Stimulated activated memory B cell treated with anti-CD40 and anti-IgM and Interleukin-4, amounts not matched to agents 10 μg/mL and 1 μg/mL and 100 μg/mL, for 72 hours (primary cell): ENCODE data around the gene DVL1.
"Not testable (repeated sequence)": the region's sequence is repeated elsewhere in the genome, so short reads cannot be mapped to it uniquely, and the experiment has no call there.

Experiments used
- ATAC-seq: fragments of 150-1000 bp; cut with Tn5 transposase; 2 replicates; pipeline ENCODE4 v1.10.0; 2021
- H3K27ac Mint-ChIP-seq: one replicate; pipeline ENCODE4 v1.8.0; 2022; ENCODE audit warnings: mild to moderate bottlenecking, mixed read lengths
- H3K27me3 Mint-ChIP-seq: one replicate; pipeline ENCODE4 v1.8.0; 2022; ENCODE audit warnings: mixed read lengths
- H3K36me3 Mint-ChIP-seq: one replicate; pipeline ENCODE4 v1.8.0; 2022; ENCODE audit warnings: mixed read lengths
- H3K4me1 Mint-ChIP-seq: one replicate; pipeline ENCODE4 v1.8.0; 2022; ENCODE audit warnings: mixed read lengths
- H3K4me3 Mint-ChIP-seq: one replicate; pipeline ENCODE4 v1.8.0; 2022; ENCODE audit warnings: mild to moderate bottlenecking, moderate library complexity, mixed read lengths
- H3K9me3 Mint-ChIP-seq: one replicate; pipeline ENCODE4 v1.8.0; 2022; ENCODE audit warnings: mixed read lengths

The DVL1 gene

DNA sequence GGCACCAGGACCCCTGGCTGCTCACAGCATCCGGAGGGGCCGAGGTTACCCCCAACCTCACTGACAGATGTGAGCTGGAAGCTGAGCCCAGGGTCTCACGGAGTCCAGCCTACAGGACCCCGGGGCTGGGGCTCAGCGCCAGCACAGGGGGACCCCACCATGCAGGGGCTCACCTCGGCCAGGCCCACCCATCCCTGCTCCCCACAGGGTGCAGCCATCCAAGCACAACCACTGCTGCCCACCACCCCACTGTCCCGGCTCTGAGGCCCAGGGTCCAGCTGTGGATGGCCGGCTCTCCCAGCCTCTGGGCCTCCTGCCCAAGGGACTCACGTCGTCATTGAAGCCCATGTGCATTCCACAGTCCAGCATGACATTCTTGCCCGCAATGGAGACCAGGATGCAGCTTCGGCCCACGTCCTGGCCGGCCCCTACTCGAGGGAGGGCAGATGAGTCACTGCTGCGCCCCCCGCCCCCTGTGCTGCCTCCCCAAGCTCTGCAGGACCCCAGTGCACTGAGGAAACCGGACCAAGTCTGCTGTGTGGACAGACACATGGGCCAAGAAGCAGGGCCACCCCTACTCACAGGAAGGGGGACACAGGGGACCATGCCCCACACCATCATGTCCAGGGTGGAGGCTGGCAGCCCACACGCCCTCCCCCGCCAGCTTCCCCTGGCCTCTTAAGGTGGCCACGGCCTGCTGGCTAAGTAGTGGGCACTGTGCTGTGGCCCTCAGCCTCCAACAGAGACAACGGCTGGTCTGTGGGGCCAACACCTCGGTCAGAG lies 28.4 kb downstream of the DVL1 start:
- H3K4me1 Mint-ChIP-seq: peaks cover 38% of the 10 kb centered on the region
- H3K4me3 Mint-ChIP-seq: no peak overlapping the region
- no peaks in the 10 kb centered on the region for H3K27me3 Mint-ChIP-seq
- H3K9me3 Mint-ChIP-seq: no peaks in the 10 kb centered on the region
- H3K36me3 Mint-ChIP-seq: peaks cover 20% of the 10 kb centered on the region
- no peak for ATAC-seq
- no peak overlapping the region for H3K27ac Mint-ChIP-seq

DNA sequence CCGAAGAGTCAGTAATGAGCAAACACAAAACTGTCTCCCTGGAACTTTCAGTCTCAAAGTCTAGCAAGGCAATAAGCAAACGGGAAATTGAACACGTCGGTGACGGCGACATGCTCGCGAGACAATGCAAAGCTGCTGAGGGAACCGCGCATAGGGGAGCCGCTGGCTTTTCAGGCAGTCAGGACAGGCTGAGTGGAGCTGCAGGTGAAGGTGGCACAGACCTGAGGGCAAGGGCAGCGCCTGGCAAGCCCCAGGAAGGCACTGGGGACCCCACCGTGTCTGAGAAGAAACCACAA lies 29.6 kb downstream of the DVL1 start:
- H3K36me3 Mint-ChIP-seq: peaks cover 26% of the 10 kb centered on the region
- H3K27ac Mint-ChIP-seq: no peak overlapping the region
- H3K27me3 Mint-ChIP-seq: no peaks in the 10 kb centered on the region
- H3K9me3 Mint-ChIP-seq: no peaks in the 10 kb centered on the region
- no peak overlapping the region for H3K4me3 Mint-ChIP-seq
- H3K4me1 Mint-ChIP-seq: peaks cover 31% of the 10 kb centered on the region
- no peak for ATAC-seq

DNA sequence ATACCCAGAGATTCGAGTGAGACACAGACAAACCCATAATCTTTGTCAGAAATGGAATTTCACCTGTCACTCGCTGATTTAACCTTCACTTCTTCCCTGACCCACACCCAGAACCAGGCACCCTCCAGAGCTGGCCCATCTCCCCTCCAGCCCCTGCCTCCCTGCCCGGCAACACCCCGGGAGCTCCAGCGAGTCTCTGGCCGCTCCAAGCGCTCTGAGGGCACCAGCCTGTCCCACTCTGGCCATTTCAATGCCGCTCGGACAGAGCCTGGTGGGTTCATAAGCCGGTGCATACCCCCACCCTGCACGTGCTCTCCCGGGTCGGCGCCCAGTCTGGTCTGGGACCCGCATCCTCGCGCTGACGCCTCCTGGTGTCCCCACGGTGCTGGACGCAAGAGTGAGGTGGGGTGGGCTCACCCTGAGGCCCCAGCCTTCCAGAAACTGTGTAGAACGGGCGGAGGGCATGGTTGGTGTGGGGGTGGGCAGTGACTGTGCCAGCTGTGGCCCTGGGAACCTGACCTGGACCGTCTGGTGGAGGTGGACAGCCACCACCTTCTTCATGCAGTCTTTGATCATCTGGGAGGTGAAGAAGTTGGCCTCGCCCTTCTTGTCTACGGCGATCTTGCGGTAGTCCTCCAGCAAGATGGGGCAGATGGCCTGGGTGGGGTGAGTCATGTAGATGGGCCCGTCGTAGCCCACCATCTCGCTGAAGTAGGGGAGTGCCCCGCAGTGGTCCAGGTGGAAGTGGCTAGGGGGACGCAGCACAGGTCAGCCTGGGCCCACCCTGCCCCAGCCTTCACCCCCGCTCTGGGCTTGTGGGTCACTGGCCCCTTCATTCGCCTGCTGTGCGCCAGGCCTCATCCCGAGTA lies 30.2 kb downstream of the DVL1 start:
- Mint-ChIP-seq H3K9me3 (no peaks in the 10 kb centered on the region), H3K27me3 (no peaks in the 10 kb centered on the region), H3K27ac (no peak overlapping the region), H3K4me3 (no peak overlapping the region), H3K4me1 (peaks cover 31% of the 10 kb centered on the region), H3K36me3 (peaks cover 28% of the 10 kb centered on the region)
- ATAC-seq: no peak

DNA sequence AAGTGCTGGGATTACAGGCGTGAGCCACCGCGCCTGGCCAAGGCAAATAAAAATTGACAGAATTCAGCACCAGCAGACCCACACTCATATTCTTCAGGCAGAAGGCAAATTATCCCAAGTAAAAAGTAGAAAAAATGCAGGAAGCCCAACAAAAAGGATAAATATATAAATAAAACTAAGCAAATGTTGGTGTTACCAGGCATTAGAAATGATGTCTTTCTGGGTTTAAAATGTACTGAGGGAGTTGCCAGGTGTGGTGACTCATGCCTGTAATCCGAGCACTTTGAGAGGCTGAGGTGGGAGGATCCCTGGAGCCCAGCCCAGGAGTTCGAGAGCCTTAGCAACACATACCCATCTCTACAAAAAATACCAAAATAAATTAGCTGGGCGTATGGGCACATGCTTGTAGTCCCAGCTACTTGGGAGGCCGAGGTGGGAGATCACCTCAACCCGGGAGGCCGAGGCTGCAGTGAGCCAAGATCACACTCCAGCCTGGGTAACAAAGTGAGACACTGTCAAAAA lies 31.0 kb downstream of the DVL1 start:
- Mint-ChIP-seq H3K36me3 (peaks cover 34% of the 10 kb centered on the region), H3K27ac (no peak overlapping the region), H3K9me3 (no peaks in the 10 kb centered on the region), H3K27me3 (no peaks in the 10 kb centered on the region), H3K4me3 (no peak overlapping the region), H3K4me1 (peaks cover 24% of the 10 kb centered on the region)
- no peak for ATAC-seq

DNA sequence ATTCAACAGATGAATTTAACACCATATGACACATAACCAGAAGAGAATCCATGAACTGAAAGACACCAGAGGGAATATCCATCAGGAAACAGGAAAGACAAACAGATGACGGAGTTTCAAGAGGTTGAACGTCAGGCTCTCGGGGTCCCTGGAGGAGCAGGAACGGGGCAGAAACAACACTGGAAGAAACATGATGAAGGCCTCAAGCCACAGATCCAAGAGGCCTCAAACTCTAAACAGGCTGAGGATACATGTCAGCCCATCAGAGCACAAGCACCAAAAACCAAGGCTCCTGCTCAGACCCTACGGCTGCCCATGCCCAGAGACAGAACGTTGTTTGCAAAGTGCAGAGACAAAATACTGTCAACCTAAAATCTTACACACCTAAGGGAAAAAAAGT lies 31.8 kb downstream of the DVL1 start:
- Mint-ChIP-seq H3K27me3 (no peaks in the 10 kb centered on the region), H3K4me1 (peaks cover 17% of the 10 kb centered on the region), H3K27ac (no peak overlapping the region), H3K36me3 (peaks cover 41% of the 10 kb centered on the region), H3K9me3 (no peaks in the 10 kb centered on the region), H3K4me3 (no peak overlapping the region)
- no peak for ATAC-seq

DNA sequence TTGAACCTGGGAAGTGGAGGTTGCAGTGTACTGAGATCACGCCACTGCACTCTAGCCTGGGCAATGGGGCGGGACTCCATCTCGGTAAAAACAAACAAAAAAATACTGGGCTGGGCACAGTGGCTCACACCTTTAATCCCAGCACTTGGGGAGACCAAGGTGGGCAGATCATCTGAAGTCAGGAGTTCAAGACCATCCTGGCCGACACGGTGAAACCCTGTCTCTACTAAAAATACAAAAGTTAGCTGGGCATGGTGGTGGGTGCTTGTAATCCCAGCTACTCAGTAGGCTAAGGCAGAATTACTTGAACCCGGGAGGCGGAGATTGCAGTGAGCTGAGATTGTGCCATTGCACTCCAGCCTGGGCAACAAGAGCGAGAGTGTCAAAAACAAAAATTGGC lies 33.0 kb downstream of the DVL1 start:
- Mint-ChIP-seq H3K4me1 (peaks cover 10% of the 10 kb centered on the region), H3K36me3 (peaks cover 38% of the 10 kb centered on the region)
- ATAC-seq, H3K9me3 Mint-ChIP-seq, H3K27me3 Mint-ChIP-seq, H3K4me3 Mint-ChIP-seq, H3K27ac Mint-ChIP-seq: not testable (repeated sequence)

DNA sequence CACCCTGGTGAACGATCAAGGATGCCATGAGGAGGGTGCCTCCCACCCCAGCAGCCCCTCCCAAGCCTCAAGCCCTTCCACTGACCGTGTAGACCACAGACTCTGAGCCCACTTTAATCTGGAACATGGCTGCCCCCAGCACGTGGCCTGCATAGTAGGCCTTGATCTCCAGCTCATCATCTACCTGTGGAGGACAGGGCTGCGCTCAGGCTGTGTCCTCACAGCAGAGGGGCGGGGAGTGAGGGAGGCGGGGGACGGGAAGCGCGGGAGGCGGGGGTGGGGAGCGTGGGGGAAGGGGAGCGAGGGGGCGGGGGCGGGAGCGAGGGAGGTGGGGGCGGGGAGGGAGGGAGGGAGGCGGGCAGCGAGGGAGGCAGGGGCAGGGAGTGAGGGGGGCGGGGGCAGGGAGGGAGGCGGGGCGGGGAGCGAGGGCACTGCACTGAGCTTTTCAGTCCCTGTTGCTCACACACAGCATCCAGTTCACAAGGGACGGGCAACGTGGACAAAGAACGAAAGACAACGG lies 33.7 kb downstream of the DVL1 start:
- ATAC-seq: no peak
- peaks cover 10% of the 10 kb centered on the region for H3K4me1 Mint-ChIP-seq
- H3K27ac Mint-ChIP-seq: no peak overlapping the region
- no peak overlapping the region for H3K4me3 Mint-ChIP-seq
- no peaks in the 10 kb centered on the region for H3K9me3 Mint-ChIP-seq
- no peaks in the 10 kb centered on the region for H3K27me3 Mint-ChIP-seq
- peaks cover 38% of the 10 kb centered on the region for H3K36me3 Mint-ChIP-seq

DNA sequence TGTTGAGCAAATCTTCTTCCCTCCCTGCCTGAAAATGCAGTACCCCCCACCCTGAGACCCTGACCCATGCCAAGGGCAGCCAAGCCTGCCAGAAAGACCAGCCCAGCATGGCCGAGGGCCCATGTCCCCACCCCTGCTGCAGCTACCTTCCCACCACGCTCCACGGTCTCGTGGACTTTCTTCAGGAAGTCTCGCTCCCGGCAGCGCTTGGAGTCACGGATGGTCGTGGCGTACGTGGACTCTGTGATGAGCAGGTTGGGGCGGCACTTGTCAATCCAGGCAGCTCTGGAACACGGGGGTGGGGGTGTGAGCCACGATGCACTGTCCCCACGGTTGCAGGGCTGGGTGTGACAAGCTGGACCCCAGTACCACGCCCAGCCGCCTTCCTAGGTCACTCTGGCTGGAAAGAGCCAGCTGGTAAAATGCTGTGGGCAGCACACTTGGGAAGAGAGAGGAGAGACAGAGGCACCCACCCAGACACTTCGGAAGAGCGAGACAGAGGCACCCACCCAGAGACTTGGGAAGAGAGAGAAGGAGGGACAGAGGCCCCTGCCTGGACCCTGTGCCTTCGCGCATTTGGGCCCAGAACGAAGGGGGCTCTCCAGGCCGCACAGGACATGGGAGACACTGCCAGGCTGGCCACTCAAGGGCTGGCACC lies 34.4 kb downstream of the DVL1 start:
- no peaks in the 10 kb centered on the region for H3K9me3 Mint-ChIP-seq
- peaks cover 34% of the 10 kb centered on the region for H3K36me3 Mint-ChIP-seq
- H3K4me1 Mint-ChIP-seq: peaks cover 7% of the 10 kb centered on the region
- no peak overlapping the region for H3K4me3 Mint-ChIP-seq
- no peak overlapping the region for H3K27ac Mint-ChIP-seq
- ATAC-seq: no peak
- H3K27me3 Mint-ChIP-seq: no peaks in the 10 kb centered on the region

DNA sequence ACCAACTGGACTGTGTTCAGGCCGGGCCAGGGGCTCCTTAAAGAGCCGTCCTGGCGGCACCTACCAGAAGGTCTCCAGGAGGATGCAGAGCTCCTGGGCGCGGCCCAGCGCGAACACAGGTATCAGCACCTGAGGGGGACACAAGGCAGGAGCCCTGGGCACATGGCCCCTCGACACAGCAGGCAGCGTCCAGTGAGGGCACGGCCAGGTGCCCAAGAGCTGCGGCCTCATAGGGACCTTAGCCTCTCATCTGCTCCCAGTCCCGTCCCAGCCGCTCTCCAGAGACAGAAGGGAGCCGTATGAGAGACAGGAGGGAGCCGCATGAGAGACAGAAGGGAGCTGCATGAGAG lies 35.0 kb downstream of the DVL1 start:
- Mint-ChIP-seq H3K27me3 (no peaks in the 10 kb centered on the region), H3K36me3 (peaks cover 28% of the 10 kb centered on the region), H3K27ac (no peak overlapping the region), H3K9me3 (no peaks in the 10 kb centered on the region), H3K4me1 (peaks cover 7% of the 10 kb centered on the region), H3K4me3 (no peak overlapping the region)
- ATAC-seq: no peak

DNA sequence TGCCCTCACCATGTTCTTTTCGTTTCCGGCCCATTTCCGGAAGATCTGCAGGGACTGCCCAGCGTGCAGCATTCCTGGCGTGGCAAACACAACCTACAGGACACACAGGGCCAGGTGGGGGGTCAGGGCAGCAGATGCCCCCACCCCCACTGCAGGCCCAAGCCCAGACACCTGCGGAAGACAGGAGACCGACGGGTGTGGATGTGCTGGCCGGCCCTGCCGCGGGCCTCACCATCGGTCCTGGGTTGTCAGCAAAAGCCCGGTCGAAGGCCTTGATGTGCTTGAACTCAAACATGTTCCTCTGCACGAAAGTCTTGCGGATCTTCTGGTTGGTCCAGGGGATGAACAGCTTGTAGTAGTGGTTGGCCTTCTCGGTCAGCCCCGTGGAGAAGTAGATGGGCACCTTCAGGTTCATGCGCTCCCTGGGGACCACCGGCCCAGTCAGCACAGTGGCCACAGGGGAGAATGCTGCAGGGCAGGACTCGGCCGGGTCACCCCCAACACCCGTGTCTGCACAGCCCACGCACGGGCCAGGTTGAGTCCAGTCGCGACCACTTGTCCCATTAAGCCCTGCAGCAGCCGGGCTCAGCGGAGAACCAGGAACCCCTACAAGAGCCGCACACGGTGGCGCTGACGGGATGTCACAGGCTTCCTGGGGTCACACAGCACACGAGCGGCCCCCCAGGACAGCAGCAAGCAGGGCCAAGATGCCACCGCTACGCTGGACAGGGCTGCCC lies 35.5 kb downstream of the DVL1 start:
- Mint-ChIP-seq H3K4me3 (no peak overlapping the region), H3K27me3 (no peaks in the 10 kb centered on the region), H3K9me3 (no peaks in the 10 kb centered on the region), H3K36me3 (peaks cover 23% of the 10 kb centered on the region), H3K4me1 (peaks cover 7% of the 10 kb centered on the region), H3K27ac (no peak overlapping the region)
- no peak for ATAC-seq

DNA sequence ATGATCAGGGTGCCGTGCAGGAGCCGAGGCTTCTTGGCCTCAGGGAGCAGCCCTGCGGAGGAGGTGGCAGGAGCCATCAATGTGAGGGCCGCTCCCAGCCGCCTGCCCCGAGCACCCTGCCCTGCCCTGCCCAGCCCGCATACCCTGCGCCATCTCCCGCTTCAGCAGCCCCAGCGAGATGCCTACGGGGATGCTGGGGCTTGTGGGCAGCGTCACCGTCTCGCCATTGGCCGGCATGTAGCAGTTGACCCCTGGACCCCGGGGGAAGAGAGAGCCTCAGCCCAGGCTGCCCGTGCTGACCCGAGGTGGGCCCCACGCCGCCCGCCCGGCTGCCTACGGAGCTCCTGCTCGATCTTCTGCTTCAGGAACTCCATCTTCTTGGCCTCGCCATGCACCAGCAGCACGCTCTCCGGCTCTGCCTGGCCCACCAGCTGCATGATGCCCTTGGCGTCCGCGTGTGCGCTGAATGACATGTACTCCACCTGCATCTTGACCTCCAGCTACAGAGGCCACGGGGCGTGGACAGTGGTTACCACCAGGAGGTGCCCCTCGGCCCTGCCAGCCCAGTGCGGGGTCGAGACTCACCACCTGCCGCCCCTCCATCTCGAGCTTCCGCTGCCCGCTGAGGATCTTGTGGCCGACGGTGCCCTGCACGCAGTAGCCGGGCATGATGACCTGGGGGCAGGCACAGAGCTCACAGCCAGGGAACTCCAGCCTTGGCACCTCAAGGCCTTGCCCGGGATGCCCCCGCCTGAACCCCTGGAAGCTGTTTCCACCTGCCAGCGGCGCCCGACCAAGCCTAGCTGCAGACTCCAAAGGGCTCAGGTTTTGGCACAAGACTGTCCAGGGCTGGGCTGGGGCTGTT lies 36.5 kb downstream of the DVL1 start:
- H3K4me3 Mint-ChIP-seq: no peak overlapping the region
- ATAC-seq: no peak
- H3K4me1 Mint-ChIP-seq: peaks cover 7% of the 10 kb centered on the region
- H3K9me3 Mint-ChIP-seq: no peaks in the 10 kb centered on the region
- H3K27me3 Mint-ChIP-seq: no peaks in the 10 kb centered on the region
- H3K27ac Mint-ChIP-seq: no peak overlapping the region
- peaks cover 23% of the 10 kb centered on the region for H3K36me3 Mint-ChIP-seq

DNA sequence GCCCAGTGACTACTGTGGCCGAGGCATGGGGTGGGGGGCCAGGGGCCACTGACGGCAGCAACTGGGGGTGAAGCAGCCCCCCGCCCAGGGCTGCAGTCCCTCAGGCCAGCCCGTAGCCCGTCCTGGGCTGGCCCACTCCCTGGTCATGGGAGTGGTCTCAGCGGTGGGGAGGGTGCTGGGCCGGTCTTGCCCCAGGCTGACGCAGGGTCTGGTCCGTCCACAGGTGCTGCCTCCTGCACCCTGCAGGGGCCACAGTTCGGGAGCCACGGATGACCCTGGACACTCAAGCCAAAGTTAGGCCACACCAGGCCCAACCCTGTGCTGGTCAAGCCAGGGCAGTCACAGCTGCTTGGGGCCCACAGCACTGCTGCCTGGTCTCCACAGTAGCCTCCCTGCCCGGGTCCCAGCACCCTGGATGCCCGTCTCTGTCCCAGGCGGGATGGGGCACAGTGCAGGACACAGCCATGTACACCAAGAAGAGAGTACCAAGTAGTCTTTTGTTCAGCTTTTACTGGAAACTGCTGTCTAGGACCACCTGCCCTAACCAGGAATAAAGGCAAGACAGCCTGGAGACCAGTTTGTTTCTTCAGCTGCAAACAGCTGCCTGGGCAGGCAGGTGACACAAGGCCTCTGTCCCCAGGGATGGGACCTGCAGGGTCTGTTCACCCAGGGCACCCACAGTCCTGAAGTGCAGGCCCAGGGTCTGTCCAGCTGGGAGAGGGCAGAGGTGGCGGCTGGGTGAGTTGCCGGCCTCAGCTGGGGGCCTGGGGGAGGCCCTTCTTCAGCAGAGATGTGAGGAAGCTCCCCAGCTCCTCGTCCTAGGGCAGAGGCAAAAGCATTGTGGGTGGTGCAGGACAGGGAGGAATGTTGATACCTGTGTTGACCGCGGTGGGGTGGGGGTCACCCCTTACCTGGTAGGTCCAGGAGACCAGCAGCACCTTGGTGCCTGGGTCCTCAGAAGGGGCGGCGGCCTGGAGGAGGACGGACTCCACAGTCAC lies 37.8 kb downstream of the DVL1 start:
- H3K36me3 Mint-ChIP-seq: peaks cover 23% of the 10 kb centered on the region
- no peak for ATAC-seq
- H3K4me3 Mint-ChIP-seq: no peak overlapping the region
- no peak overlapping the region for H3K27ac Mint-ChIP-seq
- H3K4me1 Mint-ChIP-seq: peaks cover 15% of the 10 kb centered on the region
- no peaks in the 10 kb centered on the region for H3K27me3 Mint-ChIP-seq
- H3K9me3 Mint-ChIP-seq: no peaks in the 10 kb centered on the region

DNA sequence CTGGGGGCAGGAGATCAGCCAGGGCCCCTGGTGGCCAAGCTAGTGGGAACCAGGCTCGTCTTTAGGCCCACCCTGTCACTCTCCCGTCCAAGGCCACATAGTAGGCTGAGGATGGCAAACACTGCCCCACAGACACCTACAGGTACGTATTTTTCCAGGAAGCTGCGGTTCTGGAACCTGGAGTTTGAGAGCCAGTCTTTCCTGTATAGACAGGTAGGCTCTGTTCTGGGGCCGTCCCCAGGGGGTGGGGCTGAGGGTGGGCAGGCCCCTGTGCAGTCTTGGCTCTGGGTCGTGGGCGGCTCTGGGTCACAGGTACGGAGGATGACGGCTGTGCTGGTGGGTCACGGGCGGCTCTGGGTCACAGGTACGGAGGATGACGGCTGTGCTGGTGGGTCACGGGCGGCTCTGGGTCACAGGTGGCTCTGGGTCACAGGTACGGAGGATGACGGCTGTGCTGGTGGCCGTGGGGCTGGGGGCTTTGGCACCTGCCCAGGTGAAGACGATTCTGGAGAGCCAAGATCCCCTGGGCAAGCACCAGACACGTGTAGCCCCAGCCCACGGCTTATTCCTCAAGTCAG lies 38.7 kb downstream of the DVL1 start:
- Mint-ChIP-seq H3K4me1 (peaks cover 23% of the 10 kb centered on the region), H3K4me3 (peak overlapping the region; percentile 79), H3K27me3 (no peaks in the 10 kb centered on the region), H3K36me3 (peaks cover 23% of the 10 kb centered on the region), H3K9me3 (no peaks in the 10 kb centered on the region), H3K27ac (no peak overlapping the region)
- ATAC-seq: no peak
